PC-3 (cell line): ENCODE results near the gene FRMPD4. TPM values are rescaled to one million over a fixed set of nuclear protein-coding genes. Genes with fewer than 3 reads are reported as not detected.

Source experiments
- ATAC-seq: fragments of 200-7000 bp; cut with Tn5 transposase; 2 replicates; pipeline ENCODE4 v1.9.1; 2020; ENCODE audit warnings: mild to moderate bottlenecking, moderate library complexity
- BruUV-seq: library from RNA; stranded (reverse); fragments of 400-500 nt; replicated peaks from 2 replicates; lab custom pipeline; 2021; lab: Mats Ljungman, UMichigan
- CTCF ChIA-PET: fragments of 300-600 bp; sonication (Branson Sonifier 250); formaldehyde crosslinking; loops from one replicate; lab custom pipeline; 2022; ENCODE audit warnings: antibody characterized with exemption; lab: Charles Lee
- POLR2A ChIA-PET: fragments of 300-600 bp; sonication (Branson Sonifier 250); formaldehyde crosslinking; loops from one replicate; lab custom pipeline; 2022; ENCODE audit warnings: antibody characterized with exemption; ENCODE audit not compliant: unreplicated experiment; lab: Charles Lee
- DNase-seq: peaks from one replicate; pipeline ENCODE4 v3.0.0-alpha.2; 2015
- H2AFZ ChIP-seq: fragments of 300-600 bp; sonication (generic); 2 replicates; pipeline ENCODE4 v1.6.0; 2016; ENCODE audit warnings: antibody characterized with exemption, low read length
- H3F3A ChIP-seq: fragments of 300-600 bp; sonication (generic); one replicate; pipeline ENCODE4 v1.6.0; 2017; ENCODE audit warnings: antibody characterized with exemption, low read length, control low read depth, mild to moderate bottlenecking; ENCODE audit not compliant: unreplicated experiment
- H3K27ac ChIP-seq: fragments of 300-600 bp; sonication (generic); 2 replicates; pipeline ENCODE4 v1.5.1; 2016; ENCODE audit warnings: mild to moderate bottlenecking, low read length
- H3K27me3 ChIP-seq: fragments of 300-600 bp; sonication (generic); 2 replicates; pipeline ENCODE4 v1.6.1; 2016; ENCODE audit warnings: low read length, mixed read lengths
- H3K36me3 ChIP-seq: fragments of 300-600 bp; sonication (generic); 2 replicates; pipeline ENCODE4 v1.6.1; 2016; ENCODE audit warnings: low read depth, mixed run types, low read length, mixed read lengths
- H3K4me1 ChIP-seq: fragments of 300-600 bp; sonication (generic); 2 replicates; pipeline ENCODE4 v1.5.1; 2016; ENCODE audit warnings: low read length; ENCODE audit not compliant: insufficient read depth
- H3K4me2 ChIP-seq: fragments of 300-600 bp; sonication (generic); 2 replicates; pipeline ENCODE4 v1.6.0; 2016; ENCODE audit warnings: low read length
- H3K4me3 ChIP-seq: fragments of 300-600 bp; sonication (generic); 2 replicates; pipeline ENCODE4 v1.5.1; 2016; ENCODE audit warnings: mild to moderate bottlenecking, low read length, mixed read lengths
- H3K79me2 ChIP-seq: fragments of 300-600 bp; sonication (generic); 2 replicates; pipeline ENCODE4 v1.6.1; 2017; ENCODE audit warnings: low read length, mixed read lengths
- H3K9ac ChIP-seq: fragments of 300-600 bp; sonication (generic); 2 replicates; pipeline ENCODE4 v1.6.0; 2016; ENCODE audit warnings: mild to moderate bottlenecking, low read length
- H3K9me2 ChIP-seq: fragments of 300-600 bp; sonication (generic); replicated peaks from 2 replicates; pipeline ENCODE4 v1.6.1; 2016; ENCODE audit warnings: mixed run types, low read length, mixed read lengths
- H3K9me3 ChIP-seq: fragments of 300-600 bp; sonication (generic); 2 replicates; pipeline ENCODE4 v1.6.1; 2016; ENCODE audit warnings: low read length, mixed read lengths
- H4K20me1 ChIP-seq: fragments of 300-600 bp; sonication (generic); 2 replicates; pipeline ENCODE4 v1.6.1; 2016; ENCODE audit warnings: low read length, mixed read lengths
- EZH2 ChIP-seq: fragments of 300-600 bp; sonication (generic); IDR thresholded peaks from one replicate; pipeline ENCODE4 v1.6.1; 2017; ENCODE audit warnings: antibody characterized with exemption, mild to moderate bottlenecking, low read length; ENCODE audit not compliant: unreplicated experiment
- EZH2phosphoT487 ChIP-seq: fragments of 300-600 bp; sonication (generic); IDR thresholded peaks from 2 replicates; pipeline ENCODE4 v1.6.1; 2018; ENCODE audit warnings: mild to moderate bottlenecking, antibody characterized with exemption, low read length, borderline replicate concordance
- intact Hi-C: fragments of 100-400 bp; cut with micrococcal nuclease; formaldehyde crosslinking; loops from 2 replicates; pipeline ENCODE4 v1.9.0; 2023
- total RNA-seq: library from RNA; depleted of rRNA; stranded (reverse); fragments of >200 nt; gene quantifications from 2 replicates; pipeline ENCODE4 v1.2.3, GENCODE V29; 2014
- TF ChIP-seq, protein P1 (sequence below): fragments of 300-600 bp; sonication (generic); conservative IDR thresholded peaks from 2 replicates; pipeline ENCODE4 v1.5.1; 2017; ENCODE audit warnings: antibody characterized with exemption, low read depth, mild to moderate bottlenecking, low read length

FRMPD4 gene
- total RNA-seq, 1 experiment from 2014 or later = 0.15 TPM

DNA sequence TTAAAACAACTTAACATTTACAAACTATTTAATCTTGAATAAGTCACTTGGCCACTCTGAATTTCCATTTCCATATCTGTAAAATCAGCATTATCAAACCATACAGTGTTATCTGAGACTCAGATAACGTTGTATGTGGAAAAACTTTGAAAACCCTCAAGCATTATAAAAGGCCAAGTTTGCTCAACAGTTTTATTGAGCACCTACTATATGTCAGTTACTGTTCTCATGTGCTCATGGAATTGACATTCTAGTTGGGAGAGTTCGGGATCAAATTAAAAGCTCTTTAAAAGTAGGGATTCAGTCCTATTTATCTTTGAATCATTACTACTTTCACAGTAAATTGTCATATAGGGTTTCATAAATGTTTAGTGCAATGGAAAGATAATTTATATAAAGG lies 97.9 kb downstream of the FRMPD4 start:
- TF ChIP-seq EZH2phosphoT487 (no peak), EZH2 (no peak)
- TF ChIP-seq, protein P1, sequence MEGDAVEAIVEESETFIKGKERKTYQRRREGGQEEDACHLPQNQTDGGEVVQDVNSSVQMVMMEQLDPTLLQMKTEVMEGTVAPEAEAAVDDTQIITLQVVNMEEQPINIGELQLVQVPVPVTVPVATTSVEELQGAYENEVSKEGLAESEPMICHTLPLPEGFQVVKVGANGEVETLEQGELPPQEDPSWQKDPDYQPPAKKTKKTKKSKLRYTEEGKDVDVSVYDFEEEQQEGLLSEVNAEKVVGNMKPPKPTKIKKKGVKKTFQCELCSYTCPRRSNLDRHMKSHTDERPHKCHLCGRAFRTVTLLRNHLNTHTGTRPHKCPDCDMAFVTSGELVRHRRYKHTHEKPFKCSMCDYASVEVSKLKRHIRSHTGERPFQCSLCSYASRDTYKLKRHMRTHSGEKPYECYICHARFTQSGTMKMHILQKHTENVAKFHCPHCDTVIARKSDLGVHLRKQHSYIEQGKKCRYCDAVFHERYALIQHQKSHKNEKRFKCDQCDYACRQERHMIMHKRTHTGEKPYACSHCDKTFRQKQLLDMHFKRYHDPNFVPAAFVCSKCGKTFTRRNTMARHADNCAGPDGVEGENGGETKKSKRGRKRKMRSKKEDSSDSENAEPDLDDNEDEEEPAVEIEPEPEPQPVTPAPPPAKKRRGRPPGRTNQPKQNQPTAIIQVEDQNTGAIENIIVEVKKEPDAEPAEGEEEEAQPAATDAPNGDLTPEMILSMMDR = no peak
- POLR2A ChIA-PET = no interaction called here

DNA sequence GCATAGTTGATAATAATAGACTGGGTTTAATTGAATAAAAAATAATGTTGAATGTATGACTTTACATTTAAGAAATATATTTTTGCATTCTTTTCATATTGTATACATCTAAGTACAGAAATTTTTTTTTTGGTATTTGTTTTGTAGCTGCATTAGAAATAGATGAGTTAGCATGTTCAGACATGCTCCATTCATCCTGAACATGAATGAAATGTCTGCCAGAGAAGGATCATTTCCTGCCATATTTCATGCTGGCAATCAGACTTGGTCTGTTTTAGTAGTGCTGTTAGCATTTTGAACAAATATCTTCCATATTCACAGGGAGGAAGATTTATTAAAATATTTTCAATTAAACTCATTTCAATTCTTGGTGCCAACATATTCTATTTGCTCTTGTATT lies 98.9 kb downstream of the FRMPD4 start:
- BruUV-seq = no TSS peak
- peaks cover 14% of the 10 kb centered on the region; the same call in 1 of the 2 replicates for H3K4me1 ChIP-seq
- H3K27me3 ChIP-seq = no peaks in the 10 kb centered on the region
- DNase-seq = no peak
- no peak overlapping the region for H2AFZ ChIP-seq
- ATAC-seq = no peak
- H3K79me2 ChIP-seq = no peaks in the 10 kb centered on the region
- TF ChIP-seq EZH2 = no peak
- TF ChIP-seq, protein P1 = no peak
- no peak for TF ChIP-seq EZH2phosphoT487
- no peak overlapping the region for H3K4me2 ChIP-seq
- no peaks in the 10 kb centered on the region for H3K9me2 ChIP-seq
- CTCF ChIA-PET = no interaction called here
- no peaks in the 10 kb centered on the region for H3K9me3 ChIP-seq
- H3K27ac ChIP-seq = no peak overlapping the region
- H3K9ac ChIP-seq = no peak overlapping the region
- no peaks in the 10 kb centered on the region for H3K36me3 ChIP-seq
- intact Hi-C loops = no loop called here
- POLR2A ChIA-PET = no interaction called here
- no peak overlapping the region for H3K4me3 ChIP-seq
- no peaks in the 10 kb centered on the region for H3F3A ChIP-seq
- no peaks in the 10 kb centered on the region for H4K20me1 ChIP-seq

More for the DNA sequence above, 97.9 kb downstream of the FRMPD4 start:
- no peaks in the 10 kb centered on the region for H4K20me1 ChIP-seq
- H3F3A ChIP-seq = no peaks in the 10 kb centered on the region
- peaks cover 13% of the 10 kb centered on the region; the same call in 1 of the 2 replicates for H3K4me1 ChIP-seq
- no peaks in the 10 kb centered on the region for H3K9me2 ChIP-seq
- CTCF ChIA-PET = no interaction called here
- intact Hi-C loops = no loop called here
- BruUV-seq = no TSS peak
- H2AFZ ChIP-seq = no peak overlapping the region
- H3K9me3 ChIP-seq = no peaks in the 10 kb centered on the region
- H3K27me3 ChIP-seq = no peaks in the 10 kb centered on the region
- H3K4me2 ChIP-seq = no peak overlapping the region
- no peaks in the 10 kb centered on the region for H3K79me2 ChIP-seq
- H3K4me3 ChIP-seq = no peak overlapping the region
- no peaks in the 10 kb centered on the region for H3K36me3 ChIP-seq
- H3K27ac ChIP-seq = no peak overlapping the region
- no peak overlapping the region for H3K9ac ChIP-seq
- DNase-seq (no peak), ATAC-seq (no peak)

DNA sequence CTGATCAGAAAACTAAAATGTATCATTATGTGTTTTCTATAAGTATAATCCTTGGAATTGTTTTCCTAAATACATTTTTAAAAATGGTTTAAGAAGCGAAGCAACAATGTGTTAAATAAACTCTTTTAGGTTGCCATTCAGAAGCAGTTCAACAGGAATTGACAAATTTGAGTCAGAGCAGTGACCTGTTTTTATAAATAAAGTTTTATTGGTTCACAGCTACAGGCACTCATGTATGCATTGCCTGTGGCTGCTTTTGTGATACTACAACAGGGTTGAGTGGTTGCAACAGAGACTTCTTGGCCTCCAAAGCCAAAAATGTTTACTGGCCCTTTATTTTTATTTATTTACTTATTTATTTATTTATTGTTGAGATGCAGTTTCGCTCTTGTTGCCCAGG lies 99.5 kb downstream of the FRMPD4 start:
- Histone ChIP-seq H3K4me2 (no peak overlapping the region), H3K79me2 (no peaks in the 10 kb centered on the region), H3K9me2 (no peaks in the 10 kb centered on the region), H3K27ac (no peak overlapping the region), H3K4me1 (peaks cover 14% of the 10 kb centered on the region; the same call in 1 of the 2 replicates), H3K27me3 (no peaks in the 10 kb centered on the region), H3K36me3 (no peaks in the 10 kb centered on the region), H3K4me3 (no peak overlapping the region), H3K9me3 (no peaks in the 10 kb centered on the region), H4K20me1 (no peaks in the 10 kb centered on the region), H3F3A (no peaks in the 10 kb centered on the region), H3K9ac (no peak overlapping the region), H2AFZ (no peak overlapping the region)
- POLR2A ChIA-PET = no interaction called here
- ATAC-seq (no peak), DNase-seq (no peak)
- BruUV-seq = no TSS peak
- intact Hi-C loops = no loop called here
- TF ChIP-seq, protein P1 = no peak
- no peak for TF ChIP-seq EZH2phosphoT487
- TF ChIP-seq EZH2 = no peak
- CTCF ChIA-PET = no interaction called here
